ENCODE measurements around the gene HIBADH.

The HIBADH gene

GRCh38 chr7:27689591-27690164 lies 27.0 kb upstream of the HIBADH start:
- DNase-seq (ENCODE audit: low read depth) = peak; percentile 21
- H3K4me3 ChIP-seq (ENCODE audit: low read length) = no peak overlapping the region
- peak; percentile 29 for TF ChIP-seq CTCF (conservative IDR thresholded peaks at IDR 0.05; ENCODE audit: low read length)

- DNase-seq (ENCODE audit: low read depth) = peak; percentile 61
- TF ChIP-seq CTCF (conservative IDR thresholded peaks at IDR 0.05; ENCODE audit: low read length) = no peak
- no peak overlapping the region for H3K4me3 ChIP-seq (ENCODE audit: low read length)
Measured at GRCh38 chr7:27689150-27689549, 26.5 kb upstream of the HIBADH start.

- DNase-seq (ENCODE audit: low read depth) = peak; percentile 45
- no peak overlapping the region for H3K4me3 ChIP-seq (ENCODE audit: low read length)
- TF ChIP-seq CTCF (conservative IDR thresholded peaks at IDR 0.05; ENCODE audit: low read length) = no peak
Measured at GRCh38 chr7:27688646-27689045, 26.0 kb upstream of the HIBADH start.

GRCh38 chr7:27688056-27688455 lies 25.4 kb upstream of the HIBADH start:
- peak; percentile 55 for DNase-seq (ENCODE audit: low read depth)
- TF ChIP-seq CTCF (conservative IDR thresholded peaks at IDR 0.05; ENCODE audit: low read length) = no peak
- no peak overlapping the region for H3K4me3 ChIP-seq (ENCODE audit: low read length)

GRCh38 chr7:27686315-27686714 lies 23.6 kb upstream of the HIBADH start:
- no peak for TF ChIP-seq CTCF (conservative IDR thresholded peaks at IDR 0.05; ENCODE audit: low read length)
- H3K4me3 ChIP-seq (ENCODE audit: low read length) = no peak overlapping the region
- peak; percentile 35 for DNase-seq (ENCODE audit: low read depth)

- no peak overlapping the region for H3K4me3 ChIP-seq (ENCODE audit: low read length)
- TF ChIP-seq CTCF (conservative IDR thresholded peaks at IDR 0.05; ENCODE audit: low read length) = no peak
- no peak for DNase-seq (ENCODE audit: low read depth)
Measured at GRCh38 chr7:27685893-27686292, 23.2 kb upstream of the HIBADH start.

GRCh38 chr7:27685209-27685608 lies 22.5 kb upstream of the HIBADH start:
- H3K4me3 ChIP-seq (ENCODE audit: low read length) = no peak overlapping the region
- no peak for DNase-seq (ENCODE audit: low read depth)
- TF ChIP-seq CTCF (conservative IDR thresholded peaks at IDR 0.05; ENCODE audit: low read length) = no peak
